Neural cell (in vitro differentiated cells): ENCODE results near the gene ACOT12. TPM values are rescaled to one million over a fixed set of nuclear protein-coding genes. Genes with fewer than 3 reads are reported as not detected.

Experiments
- H2AFZ ChIP-seq: fragments of 200-600, 300-800 bp; sonication (generic), shearing (Covaris generic); 2 replicates; pipeline ENCODE4 v1.6.0; 2014; ENCODE audit warnings: low read depth, mild to moderate bottlenecking, antibody characterized with exemption, low read length, moderate library complexity
- H3F3A ChIP-seq: fragments of 200-600 bp; shearing (Covaris generic); 2 replicates; pipeline ENCODE4 v1.6.1; 2016; ENCODE audit warnings: mild to moderate bottlenecking, moderate library complexity, mixed read lengths, antibody characterized with exemption, low read length; ENCODE audit not compliant: insufficient read depth, poor library complexity, severe bottlenecking
- H3K27ac ChIP-seq: fragments of 200-600, 300-800 bp; sonication (generic), shearing (Covaris generic); 2 replicates; pipeline ENCODE4 v1.5.1; 2014; ENCODE audit warnings: mild to moderate bottlenecking, low read length, moderate library complexity
- H3K27me3 ChIP-seq: fragments of 300-800, 200-600 bp; sonication (generic), shearing (Covaris generic); 2 replicates; pipeline ENCODE4 v1.6.0; 2014; ENCODE audit warnings: mild to moderate bottlenecking, low read depth, low read length, moderate library complexity; ENCODE audit not compliant: insufficient read depth
- H3K36me3 ChIP-seq: fragments of 300-800, 200-600 bp; sonication (generic), shearing (Covaris generic); 2 replicates; pipeline ENCODE4 v1.5.1; 2014; ENCODE audit warnings: mild to moderate bottlenecking, antibody characterized with exemption, low read length, moderate library complexity; ENCODE audit not compliant: insufficient read depth
- H3K4me2 ChIP-seq: fragments of 300-800, 200-600 bp; sonication (generic), shearing (Covaris generic); 2 replicates; pipeline ENCODE4 v1.6.0; 2014; ENCODE audit warnings: mild to moderate bottlenecking, low read length
- H3K4me3 ChIP-seq: fragments of 300-800, 200-600 bp; sonication (generic), shearing (Covaris generic); 2 replicates; pipeline ENCODE4 v1.5.1; 2014; ENCODE audit warnings: mild to moderate bottlenecking, low read length, moderate library complexity
- H3K79me2 ChIP-seq: fragments of 200-600 bp; shearing (Covaris generic); replicated peaks from 2 replicates; pipeline ENCODE4 v1.6.0; 2014; ENCODE audit warnings: mild to moderate bottlenecking, low read length, moderate library complexity; ENCODE audit not compliant: insufficient read depth
- H3K9ac ChIP-seq: fragments of 300-800, 200-600 bp; sonication (generic), shearing (Covaris generic); 2 replicates; pipeline ENCODE4 v1.6.1; 2016; ENCODE audit warnings: mild to moderate bottlenecking, low read length, mixed read lengths
- H3K9me2 ChIP-seq: fragments of 200-600 bp; shearing (Covaris generic); 2 replicates; pipeline ENCODE4 v1.6.1; 2016; ENCODE audit warnings: mild to moderate bottlenecking, low read length, mixed read lengths; ENCODE audit not compliant: insufficient read depth
- H3K9me3 ChIP-seq: fragments of 200-600, 300-800 bp; sonication (generic), shearing (Covaris generic); 2 replicates; pipeline ENCODE4 v1.6.1; 2016; ENCODE audit warnings: mild to moderate bottlenecking, mixed run types, low read length, moderate library complexity, mixed read lengths
- H4K20me1 ChIP-seq: fragments of 200-600 bp; shearing (Covaris generic); 2 replicates; pipeline ENCODE4 v1.6.1; 2016; ENCODE audit warnings: mild to moderate bottlenecking, mixed run types; ENCODE audit not compliant: insufficient read depth
- CTCF ChIP-seq: fragments of 450-650 bp; IDR thresholded peaks from 2 replicates; pipeline ENCODE4 v1.5.1; 2014; ENCODE audit warnings: antibody characterized with exemption, mild to moderate bottlenecking, moderate library complexity; ENCODE audit not compliant: poor library complexity, severe bottlenecking
- EP300 ChIP-seq: fragments of 450-650 bp; conservative IDR thresholded peaks from 2 replicates; pipeline ENCODE4 v1.6.1; 2014; ENCODE audit warnings: antibody characterized with exemption, mild to moderate bottlenecking, moderate library complexity; ENCODE audit not compliant: poor library complexity, severe bottlenecking
- EZH2 ChIP-seq: fragments of 200-600, 300-800 bp; shearing (Covaris generic), sonication (generic); IDR thresholded peaks from 2 replicates; pipeline ENCODE4 v1.6.1; 2014; ENCODE audit warnings: antibody characterized with exemption, low read length, borderline replicate concordance, mild to moderate bottlenecking; ENCODE audit not compliant: insufficient read depth, poor library complexity, severe bottlenecking
- MXI1 ChIP-seq: fragments of 450-650 bp; conservative IDR thresholded peaks from 2 replicates; pipeline ENCODE4 v1.6.1; 2014; ENCODE audit warnings: antibody characterized with exemption, mild to moderate bottlenecking; ENCODE audit not compliant: poor library complexity, severe bottlenecking
- POLR2AphosphoS5 ChIP-seq: IDR thresholded peaks from 2 replicates; pipeline ENCODE4 v1.6.1; 2012
- RAD21 ChIP-seq: fragments of 450-650 bp; conservative IDR thresholded peaks from 2 replicates; pipeline ENCODE4 v1.6.1; 2014; ENCODE audit warnings: antibody characterized with exemption, mild to moderate bottlenecking, moderate library complexity
- SMC3 ChIP-seq: fragments of 450-650 bp; conservative IDR thresholded peaks from 2 replicates; pipeline ENCODE4 v1.6.1; 2014; ENCODE audit warnings: antibody characterized with exemption, mild to moderate bottlenecking, moderate library complexity; ENCODE audit not compliant: poor library complexity
- TAF1 ChIP-seq: IDR thresholded peaks from 2 replicates; pipeline ENCODE4 v1.6.1; 2012; ENCODE audit warnings: low read depth
- polyA plus RNA-seq: library from polyadenylated mRNA; depleted of rRNA; stranded (reverse); fragments of >200 nt; gene quantifications from 2 replicates; pipeline ENCODE4 v1.2.3, GENCODE V29; 2014
- TF ChIP-seq, protein P1 (sequence below): IDR thresholded peaks from 2 replicates; pipeline ENCODE4 v1.6.1; 2012; ENCODE audit warnings: borderline replicate concordance

ACOT12 gene
- polyA plus RNA-seq, 1 donor from 2014 or later, result 1.2 TPM

- Histone ChIP-seq H2AFZ (no peak overlapping the region), H3K36me3 (peaks cover 5% of the 10 kb centered on the region), H3K4me3 (no peak overlapping the region), H3K9me3 (no peaks in the 10 kb centered on the region), H3K79me2 (no peaks in the 10 kb centered on the region), H4K20me1 (no peaks in the 10 kb centered on the region), H3K4me2 (no peak overlapping the region), H3K27ac (no peak overlapping the region), H3K9ac (no peak overlapping the region), H3K27me3 (no peaks in the 10 kb centered on the region), H3F3A (no peaks in the 10 kb centered on the region), H3K9me2 (no peaks in the 10 kb centered on the region)
- TF ChIP-seq EZH2 (no peak), EP300 (no peak), MXI1 (no peak), POLR2AphosphoS5 (no peak), TAF1 (no peak), SMC3 (no peak), RAD21 (no peak)
- TF ChIP-seq, protein P1, sequence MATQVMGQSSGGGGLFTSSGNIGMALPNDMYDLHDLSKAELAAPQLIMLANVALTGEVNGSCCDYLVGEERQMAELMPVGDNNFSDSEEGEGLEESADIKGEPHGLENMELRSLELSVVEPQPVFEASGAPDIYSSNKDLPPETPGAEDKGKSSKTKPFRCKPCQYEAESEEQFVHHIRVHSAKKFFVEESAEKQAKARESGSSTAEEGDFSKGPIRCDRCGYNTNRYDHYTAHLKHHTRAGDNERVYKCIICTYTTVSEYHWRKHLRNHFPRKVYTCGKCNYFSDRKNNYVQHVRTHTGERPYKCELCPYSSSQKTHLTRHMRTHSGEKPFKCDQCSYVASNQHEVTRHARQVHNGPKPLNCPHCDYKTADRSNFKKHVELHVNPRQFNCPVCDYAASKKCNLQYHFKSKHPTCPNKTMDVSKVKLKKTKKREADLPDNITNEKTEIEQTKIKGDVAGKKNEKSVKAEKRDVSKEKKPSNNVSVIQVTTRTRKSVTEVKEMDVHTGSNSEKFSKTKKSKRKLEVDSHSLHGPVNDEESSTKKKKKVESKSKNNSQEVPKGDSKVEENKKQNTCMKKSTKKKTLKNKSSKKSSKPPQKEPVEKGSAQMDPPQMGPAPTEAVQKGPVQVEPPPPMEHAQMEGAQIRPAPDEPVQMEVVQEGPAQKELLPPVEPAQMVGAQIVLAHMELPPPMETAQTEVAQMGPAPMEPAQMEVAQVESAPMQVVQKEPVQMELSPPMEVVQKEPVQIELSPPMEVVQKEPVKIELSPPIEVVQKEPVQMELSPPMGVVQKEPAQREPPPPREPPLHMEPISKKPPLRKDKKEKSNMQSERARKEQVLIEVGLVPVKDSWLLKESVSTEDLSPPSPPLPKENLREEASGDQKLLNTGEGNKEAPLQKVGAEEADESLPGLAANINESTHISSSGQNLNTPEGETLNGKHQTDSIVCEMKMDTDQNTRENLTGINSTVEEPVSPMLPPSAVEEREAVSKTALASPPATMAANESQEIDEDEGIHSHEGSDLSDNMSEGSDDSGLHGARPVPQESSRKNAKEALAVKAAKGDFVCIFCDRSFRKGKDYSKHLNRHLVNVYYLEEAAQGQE, result no peak
Observed at GRCh38 chr5:81420039-81420667, 26.2 kb upstream of the ACOT12 start.

GRCh38 chr5:81418606-81419005 lies 24.7 kb upstream of the ACOT12 start:
- no peaks in the 10 kb centered on the region for H3F3A ChIP-seq
- no peak overlapping the region for H3K4me2 ChIP-seq
- H3K27me3 ChIP-seq, result no peaks in the 10 kb centered on the region
- TF ChIP-seq SMC3 (no peak), TAF1 (no peak), RAD21 (no peak), MXI1 (no peak), EP300 (no peak), POLR2AphosphoS5 (no peak), CTCF (no peak), EZH2 (no peak)
- TF ChIP-seq, protein P1, result no peak
- H4K20me1 ChIP-seq, result no peaks in the 10 kb centered on the region
- no peak overlapping the region for H3K4me3 ChIP-seq
- no peaks in the 10 kb centered on the region for H3K79me2 ChIP-seq
- H3K36me3 ChIP-seq, result peaks cover 5% of the 10 kb centered on the region
- H3K27ac ChIP-seq, result no peak overlapping the region
- H2AFZ ChIP-seq, result no peak overlapping the region
- H3K9ac ChIP-seq, result no peak overlapping the region
- H3K9me2 ChIP-seq, result no peaks in the 10 kb centered on the region
- no peaks in the 10 kb centered on the region for H3K9me3 ChIP-seq
